Neural cell (in vitro differentiated cells): ENCODE results near the gene TSPO2.

Experiments used
- EP300 ChIP-seq: fragments of 450-650 bp; conservative IDR thresholded peaks from 2 replicates; pipeline ENCODE4 v1.6.1; 2014; ENCODE audit warnings: antibody characterized with exemption, mild to moderate bottlenecking, moderate library complexity; ENCODE audit not compliant: poor library complexity, severe bottlenecking
- EZH2 ChIP-seq: fragments of 200-600, 300-800 bp; shearing (Covaris generic), sonication (generic); IDR thresholded peaks from 2 replicates; pipeline ENCODE4 v1.6.1; 2014; ENCODE audit warnings: antibody characterized with exemption, low read length, borderline replicate concordance, mild to moderate bottlenecking; ENCODE audit not compliant: insufficient read depth, poor library complexity, severe bottlenecking
- MXI1 ChIP-seq: fragments of 450-650 bp; conservative IDR thresholded peaks from 2 replicates; pipeline ENCODE4 v1.6.1; 2014; ENCODE audit warnings: antibody characterized with exemption, mild to moderate bottlenecking; ENCODE audit not compliant: poor library complexity, severe bottlenecking
- POLR2AphosphoS5 ChIP-seq: IDR thresholded peaks from 2 replicates; pipeline ENCODE4 v1.6.1; 2012
- SMC3 ChIP-seq: fragments of 450-650 bp; conservative IDR thresholded peaks from 2 replicates; pipeline ENCODE4 v1.6.1; 2014; ENCODE audit warnings: antibody characterized with exemption, mild to moderate bottlenecking, moderate library complexity; ENCODE audit not compliant: poor library complexity
- TF ChIP-seq, protein P1 (sequence below): fragments of 450-650 bp; IDR thresholded peaks from 2 replicates; pipeline ENCODE4 v1.5.1; 2014; ENCODE audit warnings: antibody characterized with exemption, mild to moderate bottlenecking, moderate library complexity; ENCODE audit not compliant: poor library complexity, severe bottlenecking

DNA sequence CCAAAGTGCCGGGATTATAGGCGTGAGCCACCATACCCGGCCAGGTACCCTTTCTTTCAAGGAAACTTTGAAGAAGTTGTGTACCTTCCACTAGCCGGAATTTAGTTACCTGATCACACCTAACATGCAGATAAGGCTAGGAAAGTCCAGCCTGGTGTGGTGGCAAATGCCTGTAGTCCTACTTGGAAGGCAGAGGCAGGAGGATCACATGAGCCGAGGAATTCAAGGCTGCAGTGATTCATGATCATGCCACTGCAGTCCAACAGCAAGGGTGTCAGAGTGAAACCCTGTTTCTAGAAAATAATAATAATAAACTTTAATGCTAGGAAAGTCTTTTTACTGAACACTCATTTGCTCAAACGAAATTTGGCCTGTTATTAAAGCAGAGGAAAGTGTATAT, 51.5 kb downstream of the TSPO2 start:
- TF ChIP-seq POLR2AphosphoS5 (no peak), SMC3 (no peak), EZH2 (no peak), EP300 (no peak), MXI1 (no peak)
- TF ChIP-seq, protein P1, sequence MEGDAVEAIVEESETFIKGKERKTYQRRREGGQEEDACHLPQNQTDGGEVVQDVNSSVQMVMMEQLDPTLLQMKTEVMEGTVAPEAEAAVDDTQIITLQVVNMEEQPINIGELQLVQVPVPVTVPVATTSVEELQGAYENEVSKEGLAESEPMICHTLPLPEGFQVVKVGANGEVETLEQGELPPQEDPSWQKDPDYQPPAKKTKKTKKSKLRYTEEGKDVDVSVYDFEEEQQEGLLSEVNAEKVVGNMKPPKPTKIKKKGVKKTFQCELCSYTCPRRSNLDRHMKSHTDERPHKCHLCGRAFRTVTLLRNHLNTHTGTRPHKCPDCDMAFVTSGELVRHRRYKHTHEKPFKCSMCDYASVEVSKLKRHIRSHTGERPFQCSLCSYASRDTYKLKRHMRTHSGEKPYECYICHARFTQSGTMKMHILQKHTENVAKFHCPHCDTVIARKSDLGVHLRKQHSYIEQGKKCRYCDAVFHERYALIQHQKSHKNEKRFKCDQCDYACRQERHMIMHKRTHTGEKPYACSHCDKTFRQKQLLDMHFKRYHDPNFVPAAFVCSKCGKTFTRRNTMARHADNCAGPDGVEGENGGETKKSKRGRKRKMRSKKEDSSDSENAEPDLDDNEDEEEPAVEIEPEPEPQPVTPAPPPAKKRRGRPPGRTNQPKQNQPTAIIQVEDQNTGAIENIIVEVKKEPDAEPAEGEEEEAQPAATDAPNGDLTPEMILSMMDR = no peak
